HG03159 (cell line): ENCODE measurements around the gene NFIA.

ENCODE experiments used
- ATAC-seq: cut with Tn5 transposase; IDR thresholded peaks from one replicate; pipeline ENCODE4 v1.9.1; 2021; ENCODE audit warnings: mild to moderate bottlenecking, moderate library complexity; ENCODE audit not compliant: unreplicated experiment

The NFIA gene

DNA sequence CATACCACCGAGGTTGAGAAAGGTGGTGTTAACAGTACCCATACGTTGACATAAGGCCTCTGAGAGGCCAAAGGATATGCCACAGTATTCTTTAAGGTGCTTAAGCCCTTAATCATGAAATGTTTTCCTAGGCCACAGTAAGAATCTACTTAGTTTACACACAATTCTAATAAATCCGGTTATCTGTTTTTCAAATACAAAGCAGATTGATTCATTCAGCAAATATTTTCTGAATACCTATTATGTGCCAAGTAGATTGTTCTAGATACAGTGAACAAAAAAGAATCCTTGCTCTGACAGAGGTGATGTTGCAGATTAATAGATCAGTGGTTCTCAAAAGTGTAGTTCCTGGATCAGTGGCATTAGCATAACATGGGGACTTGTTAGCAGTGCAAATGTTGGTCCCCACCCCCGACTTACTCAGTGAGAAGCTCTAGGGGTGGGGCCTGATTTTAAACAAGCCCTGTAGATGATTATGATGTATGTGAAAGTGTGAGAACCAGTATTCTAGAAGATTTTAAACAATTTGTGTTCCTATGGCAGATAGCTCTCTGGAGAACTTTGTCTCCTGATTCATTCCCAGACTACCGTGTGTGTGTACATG, 61.6 kb downstream of the NFIA start:
- no peak for ATAC-seq

DNA sequence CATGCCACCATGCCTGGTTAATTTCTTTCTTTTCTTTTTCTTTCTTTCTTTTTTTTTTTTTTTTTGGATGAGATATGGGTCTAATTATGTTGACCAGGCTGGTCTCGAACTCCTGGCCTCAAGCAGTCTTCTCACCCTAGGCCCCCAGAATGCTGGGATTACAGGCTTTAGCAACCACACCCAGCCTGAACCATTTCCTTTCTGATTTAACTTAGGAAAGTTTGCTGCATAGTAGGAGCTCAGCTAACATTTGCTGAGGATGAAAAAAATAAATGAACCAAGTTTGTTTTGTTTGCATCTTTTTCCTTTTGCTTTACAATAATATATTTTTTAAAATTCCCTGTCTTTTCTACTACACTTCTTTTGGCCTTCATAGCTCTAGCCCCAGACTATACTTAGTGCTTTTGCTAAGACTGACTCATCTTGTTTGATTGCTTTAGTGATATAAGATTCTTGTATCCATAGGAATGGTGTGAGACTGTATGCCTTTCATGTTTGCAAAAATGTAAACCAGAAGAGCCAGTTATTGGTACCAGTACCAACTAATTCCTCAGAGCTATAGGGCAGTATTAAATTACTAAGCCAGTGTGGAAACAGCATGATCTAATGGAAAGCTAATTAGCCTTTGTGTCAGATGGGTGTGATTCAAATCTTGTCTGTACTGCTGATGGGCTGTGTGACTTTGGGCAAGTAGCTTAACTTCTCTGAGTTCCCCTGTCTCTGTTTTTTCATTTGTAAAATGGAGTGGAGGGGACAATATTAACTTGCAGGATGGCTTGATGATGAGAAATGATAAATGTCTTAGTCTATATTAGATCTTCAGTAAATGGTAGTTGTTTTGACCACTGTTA, 66.9 kb downstream of the NFIA start:
- ATAC-seq, result no peak

DNA sequence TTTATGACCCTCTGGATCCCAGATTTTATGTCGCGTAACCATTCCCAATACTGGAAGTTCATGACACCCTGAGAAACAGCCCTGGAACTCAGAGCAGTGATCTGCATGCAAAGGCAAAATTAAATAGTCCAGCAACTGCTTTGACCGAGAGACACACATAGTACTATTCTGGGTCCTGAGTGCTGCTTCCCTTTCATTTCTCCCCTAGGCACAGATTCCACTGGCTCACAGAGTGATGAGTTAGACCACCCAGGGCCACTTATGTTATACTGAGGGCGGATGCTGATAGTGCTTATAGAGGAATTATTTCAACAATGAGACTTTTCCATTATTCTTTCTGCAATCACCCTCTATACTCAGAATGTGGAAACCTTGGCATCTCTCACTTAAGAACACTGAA, 69.2 kb downstream of the NFIA start:
- ATAC-seq, result no peak

GRCh38 chr1:61152066-61152465, 69.7 kb downstream of the NFIA start:
- no peak for ATAC-seq

GRCh38 chr1:61152469-61153105, 70.2 kb downstream of the NFIA start:
- ATAC-seq, result no peak

DNA sequence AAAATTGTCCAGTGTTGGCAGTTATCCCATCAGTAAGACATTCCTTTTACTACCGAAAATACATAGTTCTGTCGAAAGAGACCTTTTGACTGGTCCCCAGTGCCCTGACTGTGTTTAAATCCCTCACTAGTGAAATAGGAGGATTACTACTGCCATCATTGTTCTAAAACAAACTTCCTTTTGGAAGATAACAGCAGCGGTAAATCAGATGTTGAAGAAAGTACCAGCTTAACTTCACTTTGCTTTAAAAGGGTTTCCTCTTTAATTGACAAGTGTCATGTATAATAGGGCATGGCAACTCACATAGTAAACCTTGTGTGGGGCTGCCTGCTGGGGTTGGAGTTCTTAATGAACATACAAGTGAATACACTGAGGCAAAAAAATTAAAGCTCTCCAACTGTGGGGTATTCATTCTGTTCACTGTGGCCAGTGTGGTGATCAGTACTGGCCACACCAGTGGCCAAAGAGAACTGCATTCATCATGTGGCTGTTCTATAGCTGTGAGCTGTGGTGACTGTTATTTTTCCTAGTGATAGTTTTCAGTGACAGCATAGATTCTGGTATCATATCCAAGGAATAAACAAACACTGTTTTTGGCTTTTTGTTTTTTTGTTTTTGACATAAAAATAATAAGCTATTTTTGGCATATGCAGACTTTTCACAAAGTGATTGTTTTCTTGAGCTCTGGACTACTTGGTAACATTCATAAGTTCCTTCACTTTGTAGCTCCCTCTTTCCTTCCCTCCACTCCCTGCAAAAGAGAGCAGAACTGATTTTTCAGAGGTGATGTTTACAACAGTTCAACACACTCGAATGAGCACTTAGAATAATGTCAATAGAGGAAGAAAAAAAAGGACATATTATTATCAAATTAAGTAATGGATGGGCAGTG, 74.5 kb downstream of the NFIA start:
- no peak for ATAC-seq

DNA sequence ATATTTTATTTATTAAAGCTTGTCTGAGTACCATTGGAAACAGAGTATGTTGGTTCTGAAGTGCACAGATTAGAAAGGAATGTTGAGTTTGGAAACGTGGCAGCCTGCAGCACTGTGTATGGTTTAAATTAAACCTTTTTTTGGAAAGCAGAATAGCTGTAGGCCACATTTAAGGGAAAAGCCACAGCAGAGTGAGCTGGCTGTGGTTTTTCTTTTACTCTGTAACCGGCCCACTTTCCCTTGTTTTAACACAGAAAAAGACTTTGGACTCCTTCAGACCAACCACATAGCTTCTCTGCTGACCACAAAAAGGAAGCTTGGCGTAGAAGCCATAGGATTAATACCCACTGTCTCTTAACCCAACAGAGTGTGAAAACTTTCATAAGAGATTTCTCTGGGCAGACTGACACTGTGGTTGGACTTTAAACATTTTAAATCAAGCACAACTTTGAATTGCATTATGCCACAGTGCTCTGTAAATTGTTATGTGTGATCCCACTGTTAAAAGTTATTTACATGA, 75.2 kb downstream of the NFIA start:
- no peak for ATAC-seq

GRCh38 chr1:61158591-61158990, 76.2 kb downstream of the NFIA start:
- ATAC-seq, result no peak

- ATAC-seq, result no peak
Measured at GRCh38 chr1:61160526-61160925, 78.2 kb downstream of the NFIA start.

GRCh38 chr1:61162520-61163258, 80.3 kb downstream of the NFIA start:
- ATAC-seq, result no peak

GRCh38 chr1:61163355-61163754, 81.0 kb downstream of the NFIA start:
- no peak for ATAC-seq

GRCh38 chr1:61165402-61165801, 83.0 kb downstream of the NFIA start:
- no peak for ATAC-seq

DNA sequence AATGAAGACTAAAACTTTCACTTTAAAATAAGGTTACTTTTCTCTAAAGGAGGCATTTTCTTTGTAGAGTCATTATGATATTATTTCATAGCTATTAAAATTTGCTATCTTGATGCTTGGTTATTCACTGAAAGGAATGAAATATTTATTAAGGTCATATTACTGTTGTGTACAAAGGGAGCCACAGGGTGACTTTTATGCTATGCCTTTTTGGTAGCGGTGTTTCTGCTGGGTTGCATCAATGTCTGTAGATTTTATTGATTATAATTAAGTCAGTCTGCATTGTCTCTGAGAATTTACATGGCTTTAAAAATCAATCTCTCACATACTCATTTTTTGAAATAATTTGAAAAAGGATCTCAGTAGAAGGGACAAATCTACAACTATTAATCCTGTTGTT, 84.9 kb downstream of the NFIA start:
- no peak for ATAC-seq

GRCh38 chr1:61169045-61169444, 86.7 kb downstream of the NFIA start:
- no peak for ATAC-seq

DNA sequence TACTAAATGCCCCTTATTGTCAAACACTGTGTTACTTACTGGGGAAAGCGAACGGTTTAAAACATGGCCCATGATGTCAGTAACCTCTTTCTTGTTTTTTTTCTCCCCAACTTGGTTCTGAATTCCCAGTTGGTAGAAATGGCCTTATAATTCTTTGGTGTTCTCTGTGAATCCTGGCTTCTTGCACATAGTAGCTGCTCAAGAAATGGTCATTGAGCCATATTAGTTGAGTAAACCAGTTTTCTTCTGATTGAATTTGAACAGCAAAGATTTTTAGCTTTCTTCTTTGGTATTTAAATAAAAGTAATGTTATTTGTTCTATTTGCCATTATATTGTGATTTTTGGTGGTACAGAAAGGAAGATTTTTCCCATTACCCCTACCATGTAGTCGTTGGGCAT, 87.3 kb downstream of the NFIA start:
- no peak for ATAC-seq

GRCh38 chr1:61170328-61171238, 88.2 kb downstream of the NFIA start:
- ATAC-seq, result no peak

DNA sequence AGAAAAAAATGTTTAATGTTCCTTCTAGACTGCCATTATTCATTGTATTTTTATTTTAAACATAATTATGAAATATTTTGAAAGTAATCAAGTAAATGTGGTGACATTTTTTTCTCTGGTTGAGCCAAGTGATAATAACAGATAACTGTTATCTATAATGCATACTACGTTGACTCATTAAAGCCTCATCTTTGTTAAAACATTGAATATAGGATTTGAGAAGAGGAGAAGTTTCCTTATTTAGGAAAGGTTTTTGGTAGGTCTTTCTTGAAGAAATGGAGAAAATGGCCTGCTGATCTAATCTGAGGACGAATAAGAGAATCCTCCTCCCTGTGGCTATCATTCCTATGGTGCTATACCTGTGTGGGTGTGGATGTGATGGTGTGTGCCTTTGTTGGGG, 89.0 kb downstream of the NFIA start:
- no peak for ATAC-seq

DNA sequence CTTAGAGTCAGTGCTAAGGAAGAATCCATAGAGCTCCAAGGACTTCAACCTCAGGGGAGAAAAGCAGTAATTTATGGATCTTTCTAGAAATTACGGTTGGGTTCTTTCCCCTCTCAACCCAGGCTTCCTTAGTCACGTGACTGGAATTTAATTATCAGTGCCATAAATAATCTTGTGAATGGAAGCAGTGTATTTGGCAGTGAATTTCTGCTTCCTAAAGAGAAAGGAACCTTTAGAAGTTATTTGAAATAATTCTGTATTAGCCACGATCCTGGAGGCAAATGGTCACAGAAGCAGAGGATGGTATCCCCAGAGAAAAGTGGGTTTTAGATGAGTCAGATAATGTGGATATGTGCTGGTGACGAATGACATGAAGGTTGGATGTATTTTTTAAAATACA, 89.6 kb downstream of the NFIA start:
- no peak for ATAC-seq

DNA sequence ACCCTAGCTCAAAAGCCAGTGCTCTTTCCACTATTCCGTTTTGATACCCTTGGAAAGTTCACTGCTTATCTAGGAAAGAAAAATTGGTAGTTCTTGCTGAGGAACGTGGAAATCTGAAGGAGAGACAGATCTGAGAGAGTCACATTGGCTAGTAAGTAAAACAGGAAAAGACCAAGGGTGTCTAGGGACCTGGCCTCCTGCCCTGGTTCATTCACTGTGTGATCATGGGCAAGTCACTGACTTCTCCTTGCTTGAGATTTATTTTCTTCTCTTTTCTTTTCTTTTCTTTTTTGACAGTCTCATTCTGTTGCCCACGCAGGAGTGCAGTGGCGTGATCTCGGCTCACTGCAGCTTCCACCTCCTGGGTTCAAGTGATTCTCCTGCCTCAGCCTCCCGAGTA, 90.8 kb downstream of the NFIA start:
- no peak for ATAC-seq
